Measurements from ENCODE around the gene TCF25. TPM values are rescaled to one million over a fixed set of nuclear protein-coding genes. Genes with fewer than 3 reads are reported as not detected.
"Not testable (repeated sequence)": the region's sequence is repeated elsewhere in the genome, so short reads cannot be mapped to it uniquely, and the experiment has no call there.

Gene TCF25
- polyA plus RNA-seq, 1 donor (not counting 4 experiments of a cell fraction or from before 2014, with no cell fraction given): 103 TPM

DNA sequence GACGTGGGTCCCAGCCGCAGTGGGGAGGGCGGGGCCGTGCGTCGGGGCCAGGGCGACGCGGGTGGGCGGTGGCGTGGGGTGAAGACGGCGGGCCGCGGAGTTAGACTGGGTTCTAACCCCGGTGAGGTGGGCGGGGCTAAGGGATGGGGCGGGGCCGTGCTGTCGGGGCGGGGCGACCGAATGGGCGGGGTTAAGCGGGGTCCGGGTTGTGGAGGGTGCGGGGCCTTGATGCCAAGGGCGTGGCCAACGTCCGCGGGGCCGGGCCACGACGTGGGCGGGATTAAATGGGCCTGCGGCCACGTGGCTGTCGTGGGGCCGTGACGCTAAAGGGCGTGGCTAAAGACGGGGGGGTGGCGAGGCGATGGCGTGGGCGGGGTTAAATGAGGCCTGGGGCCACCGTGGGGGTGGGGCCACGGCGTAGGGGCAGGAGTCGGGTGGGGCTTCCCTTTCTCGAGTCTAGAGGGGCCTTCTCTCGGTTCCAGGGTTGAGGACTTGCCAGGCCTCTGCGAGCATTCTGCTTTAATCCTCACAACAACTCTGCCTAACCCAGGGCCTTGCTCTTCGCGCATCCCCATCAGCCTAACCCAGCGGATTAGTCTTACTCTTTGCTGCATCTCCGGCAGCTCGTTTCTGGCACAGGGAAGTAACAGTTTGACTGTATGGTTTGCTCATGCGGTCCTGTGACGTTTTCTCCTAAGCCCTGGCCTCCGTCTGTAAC lies 739 bp downstream of the TCF25 start:
- Histone ChIP-seq H3K79me2 (ENCODE audit: control insufficient read depth, insufficient read depth, low read length) (peaks cover 41% of the 10 kb centered on the region), H2AFZ (ENCODE audit: control insufficient read depth, low read length) (peak overlapping the region; percentile 27)

GRCh38 chr16:89879123-89879522 lies 5.7 kb downstream of the TCF25 start:
- dilution Hi-C loops (cut with MboI; ENCODE audit: extremely low pct_ligation_motif_present, low sequenced_read_pairs); H3K27me3 ChIP-seq (ENCODE audit: control insufficient read depth, extremely low read depth, insufficient read depth, low read length); H3K4me2 ChIP-seq (ENCODE audit: control insufficient read depth, extremely low read depth, insufficient read depth, low read depth, low read length); H3K27ac ChIP-seq (ENCODE audit: control insufficient read depth, insufficient read depth, low read length); FAIRE-seq; DNase-seq (ENCODE audit: low read depth, low spot score); H3K9ac ChIP-seq (ENCODE audit: control insufficient read depth, extremely low read depth, insufficient read depth, low read length); H3K9me1 ChIP-seq (ENCODE audit: control insufficient read depth, extremely low read depth, insufficient read depth, low read length); H2AFZ ChIP-seq (ENCODE audit: control insufficient read depth, low read length); H3K9me3 ChIP-seq (ENCODE audit: control insufficient read depth, low read depth, low read length); H3K4me3 ChIP-seq (ENCODE audit: control insufficient read depth in 2 of 3, extremely low read depth in 1 of 3, insufficient read depth in 2 of 3, low read depth in 1 of 3, low read length in 3 of 3): not testable (repeated sequence)
- Histone ChIP-seq H4K20me1 (ENCODE audit: control insufficient read depth, extremely low read depth, insufficient read depth, low read length) (peaks cover 20% of the 10 kb centered on the region), H3K36me3 (ENCODE audit: control insufficient read depth in 2 of 2, extremely low read depth in 1 of 2, insufficient read depth in 2 of 2, low read length in 2 of 2) (peaks cover 26 to 35% of the 10 kb centered on the region in 2 experiments), H3K79me2 (ENCODE audit: control insufficient read depth, insufficient read depth, low read length) (peaks cover 77% of the 10 kb centered on the region), H3K4me1 (ENCODE audit: control insufficient read depth, extremely low read depth, insufficient read depth, low read length) (peaks cover 24% of the 10 kb centered on the region)

More for the DNA sequence above, 739 bp downstream of the TCF25 start:
- Histone ChIP-seq H3K4me3 (ENCODE audit: control insufficient read depth in 2 of 3, extremely low read depth in 1 of 3, insufficient read depth in 2 of 3, low read depth in 1 of 3, low read length in 3 of 3) (peak overlapping the region; percentile 82 to 88 (median 86)), H3K4me2 (ENCODE audit: control insufficient read depth, extremely low read depth, insufficient read depth, low read depth, low read length) (peak overlapping the region; percentile 90), H3K4me1 (ENCODE audit: control insufficient read depth, extremely low read depth, insufficient read depth, low read length) (peaks cover 16% of the 10 kb centered on the region), H4K20me1 (ENCODE audit: control insufficient read depth, extremely low read depth, insufficient read depth, low read length) (peaks cover 4% of the 10 kb centered on the region), H3K27me3 (ENCODE audit: control insufficient read depth, extremely low read depth, insufficient read depth, low read length) (no peaks in the 10 kb centered on the region), H3K9ac (ENCODE audit: control insufficient read depth, extremely low read depth, insufficient read depth, low read length) (peak overlapping the region; percentile 96), H3K9me1 (ENCODE audit: control insufficient read depth, extremely low read depth, insufficient read depth, low read length) (no peaks in the 10 kb centered on the region), H3K36me3 (ENCODE audit: control insufficient read depth in 2 of 2, extremely low read depth in 1 of 2, insufficient read depth in 2 of 2, low read length in 2 of 2) (peaks cover 9% of the 10 kb centered on the region in 2 experiments), H3K9me3 (ENCODE audit: control insufficient read depth, low read depth, low read length) (no peaks in the 10 kb centered on the region), H3K27ac (ENCODE audit: control insufficient read depth, insufficient read depth, low read length) (peak overlapping the region; percentile 96)
- peak; percentile 81 for DNase-seq (ENCODE audit: low read depth, low spot score)
- FAIRE-seq: no peak
- dilution Hi-C loops (cut with MboI; ENCODE audit: extremely low pct_ligation_motif_present, low sequenced_read_pairs): no loop called here
- TF ChIP-seq CTCF (optimal IDR thresholded peaks at IDR 0.05 in 1 of 3, IDR thresholded peaks at IDR 0.05 in 1 of 3, conservative IDR thresholded peaks at IDR 0.05 in 1 of 3; ENCODE audit: extremely low read depth in 1 of 3, insufficient read depth in 2 of 3, low read length in 3 of 3): no peak
- TF ChIP-seq EZH2 (IDR thresholded peaks at IDR 0.05; ENCODE audit: low read length): no peak
